G401 (cell line): ENCODE data around the gene CLSTN1. TPM values are rescaled to one million over a fixed set of nuclear protein-coding genes. Genes with fewer than 3 reads are reported as not detected.

Source experiments
- total RNA-seq: library from RNA; depleted of rRNA; stranded (reverse); fragments of >200 nt; shearing (Covaris generic); gene quantifications from 2 replicates; pipeline ENCODE4 v1.2.3, GENCODE V29; 2014; rRNA removed

The CLSTN1 gene
- total RNA-seq, 1 experiment from 2014 or later = 175 TPM

Other genes starting within 250 kb of the CLSTN1 start
- 65.2 and 68.3 TPM in 2 replicates for gene TMEM201, start 235.1 kb downstream of the CLSTN1 start, total RNA-seq
- 59.4 and 73.9 TPM in 2 replicates for gene PIK3CD, start 172.2 kb downstream of the CLSTN1 start, total RNA-seq
- gene CTNNBIP1, start 86.3 kb upstream of the CLSTN1 start, total RNA-seq = 346 and 526 TPM in 2 replicates
- 33.3 and 45.7 TPM in 2 replicates for gene LZIC, start 119.4 kb upstream of the CLSTN1 start, total RNA-seq
- 19.0 and 20.2 TPM in 2 replicates for gene NMNAT1, start 119.5 kb upstream of the CLSTN1 start, total RNA-seq
- 4.4 and 9.2 TPM in 2 replicates for gene RBP7, start 173.3 kb upstream of the CLSTN1 start, total RNA-seq
- 82.1 and 101 TPM in 2 replicates for gene UBE4B, start 209.0 kb upstream of the CLSTN1 start, total RNA-seq